ENCODE data around the gene FAM229B.

Gene FAM229B

GRCh38 chr6:112141707-112142106 is 54.3 kb downstream of the FAM229B start:
- no peak for DNase-seq (ENCODE audit: low read depth in 2 of 2)

GRCh38 chr6:112144145-112144926 is 56.9 kb downstream of the FAM229B start:
- DNase-seq (ENCODE audit: low read depth in 2 of 2) = no peak

GRCh38 chr6:112145080-112145573 is 57.7 kb downstream of the FAM229B start:
- DNase-seq (ENCODE audit: low read depth in 2 of 2) = no peak

GRCh38 chr6:112148103-112148502 is 60.7 kb downstream of the FAM229B start:
- no peak for DNase-seq (ENCODE audit: low read depth in 2 of 2)

GRCh38 chr6:112149236-112149635 is 61.8 kb downstream of the FAM229B start:
- DNase-seq (ENCODE audit: low read depth in 2 of 2) = no peak

- DNase-seq (ENCODE audit: low read depth in 2 of 2) = no peak
Measured at GRCh38 chr6:112149719-112150263, 62.4 kb downstream of the FAM229B start.

GRCh38 chr6:112150363-112150762 is 63.0 kb downstream of the FAM229B start:
- no peak for DNase-seq (ENCODE audit: low read depth in 2 of 2)
